ENCODE data around the gene NFIX. TPM values are rescaled to one million over a fixed set of nuclear protein-coding genes. Genes with fewer than 3 reads are reported as not detected.

Gene NFIX
- total and polyA plus RNA-seq, 2 donors (not counting 1 experiment from before 2014, with no cell fraction given): 35.7 to 74.8 TPM

- no peak for DNase-seq (ENCODE audit: low read depth in 2 of 2)
- Histone ChIP-seq H3K36me3 (ENCODE audit: control insufficient read depth, insufficient read depth, low read length) (peaks cover 2% of the 10 kb centered on the region), H4K20me1 (ENCODE audit: control insufficient read depth, extremely low read depth, insufficient read depth, low read length) (no peaks in the 10 kb centered on the region), H3K9me3 (ENCODE audit: control insufficient read depth, insufficient read depth, low read depth, low read length) (no peaks in the 10 kb centered on the region), H3K79me2 (ENCODE audit: control insufficient read depth, insufficient read depth, low read length) (peaks cover 76% of the 10 kb centered on the region), H3K9ac (ENCODE audit: insufficient read depth, low read length) (no peak overlapping the region), H2AFZ (ENCODE audit: low read length) (no peak overlapping the region), H3K4me2 (ENCODE audit: extremely low read depth, insufficient read depth, low read length) (no peak overlapping the region), H3K4me3 (replicated peaks in 1 of 4; ENCODE audit: control extremely low read depth in 1 of 4, insufficient read depth in 1 of 4, low read depth in 3 of 4, low read length in 4 of 4) (no peak overlapping the region), H3K27me3 (ENCODE audit: control insufficient read depth, insufficient read depth, low read length) (no peaks in the 10 kb centered on the region), H3K4me1 (ENCODE audit: control insufficient read depth, extremely low read depth, insufficient read depth, low read length) (no peaks in the 10 kb centered on the region), H3K27ac (ENCODE audit: insufficient read depth, low read length) (no peak overlapping the region)
- no peak for TF ChIP-seq EZH2 (IDR thresholded peaks at IDR 0.05; ENCODE audit: low read length, missing control alignments)
- TF ChIP-seq CTCF (conservative IDR thresholded peaks at IDR 0.05 in 1 of 2, IDR thresholded peaks at IDR 0.05 in 1 of 2; ENCODE audit: low read depth in 1 of 2, low read length in 2 of 2): no peak
Measured at GRCh38 chr19:13127811-13128575, 132.7 kb downstream of the NFIX start.

- Histone ChIP-seq H3K36me3 (ENCODE audit: control insufficient read depth, insufficient read depth, low read length) (peaks cover 2% of the 10 kb centered on the region), H3K9ac (ENCODE audit: insufficient read depth, low read length) (no peak overlapping the region), H3K9me3 (ENCODE audit: control insufficient read depth, insufficient read depth, low read depth, low read length) (no peaks in the 10 kb centered on the region), H3K79me2 (ENCODE audit: control insufficient read depth, insufficient read depth, low read length) (peaks cover 74% of the 10 kb centered on the region), H4K20me1 (ENCODE audit: control insufficient read depth, extremely low read depth, insufficient read depth, low read length) (no peaks in the 10 kb centered on the region), H3K27ac (ENCODE audit: insufficient read depth, low read length) (no peak overlapping the region), H3K4me1 (ENCODE audit: control insufficient read depth, extremely low read depth, insufficient read depth, low read length) (no peaks in the 10 kb centered on the region), H2AFZ (ENCODE audit: low read length) (no peak overlapping the region), H3K27me3 (ENCODE audit: control insufficient read depth, insufficient read depth, low read length) (no peaks in the 10 kb centered on the region), H3K4me2 (ENCODE audit: extremely low read depth, insufficient read depth, low read length) (no peak overlapping the region), H3K4me3 (replicated peaks in 1 of 4; ENCODE audit: control extremely low read depth in 1 of 4, insufficient read depth in 1 of 4, low read depth in 3 of 4, low read length in 4 of 4) (no peak overlapping the region)
- TF ChIP-seq CTCF (conservative IDR thresholded peaks at IDR 0.05 in 1 of 2, IDR thresholded peaks at IDR 0.05 in 1 of 2; ENCODE audit: low read depth in 1 of 2, low read length in 2 of 2) (no peak), EZH2 (IDR thresholded peaks at IDR 0.05; ENCODE audit: low read length, missing control alignments) (no peak)
- no peak for DNase-seq (ENCODE audit: low read depth in 2 of 2)
Measured at GRCh38 chr19:13128583-13128982, 133.3 kb downstream of the NFIX start.

GRCh38 chr19:13129384-13129783 is 134.1 kb downstream of the NFIX start:
- Histone ChIP-seq H3K4me3 (replicated peaks in 1 of 4; ENCODE audit: control extremely low read depth in 1 of 4, insufficient read depth in 1 of 4, low read depth in 3 of 4, low read length in 4 of 4) (no peak overlapping the region), H3K36me3 (ENCODE audit: control insufficient read depth, insufficient read depth, low read length) (peaks cover 2% of the 10 kb centered on the region), H3K9me3 (ENCODE audit: control insufficient read depth, insufficient read depth, low read depth, low read length) (no peaks in the 10 kb centered on the region), H3K27me3 (ENCODE audit: control insufficient read depth, insufficient read depth, low read length) (no peaks in the 10 kb centered on the region), H3K27ac (ENCODE audit: insufficient read depth, low read length) (no peak overlapping the region), H3K4me1 (ENCODE audit: control insufficient read depth, extremely low read depth, insufficient read depth, low read length) (no peaks in the 10 kb centered on the region), H3K79me2 (ENCODE audit: control insufficient read depth, insufficient read depth, low read length) (peaks cover 76% of the 10 kb centered on the region), H4K20me1 (ENCODE audit: control insufficient read depth, extremely low read depth, insufficient read depth, low read length) (no peaks in the 10 kb centered on the region), H3K4me2 (ENCODE audit: extremely low read depth, insufficient read depth, low read length) (no peak overlapping the region), H3K9ac (ENCODE audit: insufficient read depth, low read length) (no peak overlapping the region), H2AFZ (ENCODE audit: low read length) (no peak overlapping the region)
- no peak for DNase-seq (ENCODE audit: low read depth in 2 of 2)
- no peak for TF ChIP-seq EZH2 (IDR thresholded peaks at IDR 0.05; ENCODE audit: low read length, missing control alignments)
- TF ChIP-seq CTCF (conservative IDR thresholded peaks at IDR 0.05 in 1 of 2, IDR thresholded peaks at IDR 0.05 in 1 of 2; ENCODE audit: low read depth in 1 of 2, low read length in 2 of 2): no peak
